ENCODE data around the gene ITGB2. TPM values are rescaled to one million over a fixed set of nuclear protein-coding genes. Genes with fewer than 3 reads are reported as not detected.

The ITGB2 gene
- total RNA-seq, 2 donors from 2014 or later, result 1.6 to 2.3 TPM

DNA sequence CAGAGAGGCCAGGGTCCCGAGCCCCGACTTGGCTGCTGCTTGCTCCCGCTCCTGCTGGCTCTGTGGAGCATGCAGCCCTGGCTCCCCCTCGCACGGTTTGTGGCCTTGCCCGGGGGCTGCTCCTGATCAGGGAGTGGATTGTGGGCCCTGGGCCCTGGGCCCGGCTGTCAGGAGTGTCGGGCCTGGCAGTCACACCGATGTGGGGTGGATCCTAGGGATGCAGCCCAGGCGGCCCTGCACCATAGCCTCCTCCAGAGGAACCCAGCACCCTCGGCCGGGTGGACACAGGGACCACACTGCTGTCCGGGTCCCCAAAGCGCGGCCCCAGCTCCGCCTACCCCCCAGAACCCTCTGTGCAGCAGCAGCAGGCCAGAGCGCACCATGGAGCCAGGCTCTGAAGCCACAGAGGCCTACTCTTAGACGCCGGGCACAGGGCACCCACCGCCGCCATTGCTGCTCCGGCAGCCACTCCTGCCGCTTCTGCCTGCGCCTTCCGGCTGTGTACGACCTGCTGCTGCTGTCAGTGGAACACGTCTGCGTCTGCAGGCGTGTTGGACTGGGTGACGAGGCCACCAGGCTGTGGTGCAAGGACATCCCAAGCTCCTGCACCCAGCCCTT is 28.6 kb upstream of the ITGB2 start:
- TF ChIP-seq, protein P1, sequence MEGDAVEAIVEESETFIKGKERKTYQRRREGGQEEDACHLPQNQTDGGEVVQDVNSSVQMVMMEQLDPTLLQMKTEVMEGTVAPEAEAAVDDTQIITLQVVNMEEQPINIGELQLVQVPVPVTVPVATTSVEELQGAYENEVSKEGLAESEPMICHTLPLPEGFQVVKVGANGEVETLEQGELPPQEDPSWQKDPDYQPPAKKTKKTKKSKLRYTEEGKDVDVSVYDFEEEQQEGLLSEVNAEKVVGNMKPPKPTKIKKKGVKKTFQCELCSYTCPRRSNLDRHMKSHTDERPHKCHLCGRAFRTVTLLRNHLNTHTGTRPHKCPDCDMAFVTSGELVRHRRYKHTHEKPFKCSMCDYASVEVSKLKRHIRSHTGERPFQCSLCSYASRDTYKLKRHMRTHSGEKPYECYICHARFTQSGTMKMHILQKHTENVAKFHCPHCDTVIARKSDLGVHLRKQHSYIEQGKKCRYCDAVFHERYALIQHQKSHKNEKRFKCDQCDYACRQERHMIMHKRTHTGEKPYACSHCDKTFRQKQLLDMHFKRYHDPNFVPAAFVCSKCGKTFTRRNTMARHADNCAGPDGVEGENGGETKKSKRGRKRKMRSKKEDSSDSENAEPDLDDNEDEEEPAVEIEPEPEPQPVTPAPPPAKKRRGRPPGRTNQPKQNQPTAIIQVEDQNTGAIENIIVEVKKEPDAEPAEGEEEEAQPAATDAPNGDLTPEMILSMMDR (conservative IDR thresholded peaks at IDR 0.05), result no peak
- no peaks in the 10 kb centered on the region for H3K9me3 Mint-ChIP-seq
- Histone ChIP-seq H3K27ac (ENCODE audit: low read depth, low read length) (no peak overlapping the region), H3K27me3 (ENCODE audit: control insufficient read depth, insufficient read depth, low read length, poor library complexity, severe bottlenecking) (no peaks in the 10 kb centered on the region), H3K4me3 (ENCODE audit: low read length) (no peak overlapping the region), H3K9me3 (ENCODE audit: control insufficient read depth, low read length) (no peaks in the 10 kb centered on the region), H3K9ac (ENCODE audit: extremely low read depth, low read length, poor library complexity, severe bottlenecking) (no peak overlapping the region), H3K36me3 (ENCODE audit: control insufficient read depth, insufficient read depth, low read length) (peaks cover 21% of the 10 kb centered on the region), H3K4me1 (ENCODE audit: control insufficient read depth, insufficient read depth, low read length) (no peaks in the 10 kb centered on the region)
- DNase-seq, result no peak
- no peaks in the 10 kb centered on the region for H3K4me1 Mint-ChIP-seq
- WGBS, 2 experiments (ENCODE audit: insufficient coverage in 1 of 2, insufficient read length in 1 of 2), result 91 to 94% methylated on average over 21 to 30 of the region's 30 CpGs
- no peak overlapping the region for H3K27ac Mint-ChIP-seq
- H3K36me3 Mint-ChIP-seq (ENCODE audit: low read depth), result peaks cover 15% of the 10 kb centered on the region
- H3K27me3 Mint-ChIP-seq (ENCODE audit: insufficient read depth), result no peaks in the 10 kb centered on the region
- no peak overlapping the region for H3K4me3 Mint-ChIP-seq

- Histone ChIP-seq H3K27me3 (ENCODE audit: control insufficient read depth, insufficient read depth, low read length, poor library complexity, severe bottlenecking) (no peaks in the 10 kb centered on the region), H3K36me3 (ENCODE audit: control insufficient read depth, insufficient read depth, low read length) (peaks cover 28% of the 10 kb centered on the region), H3K27ac (ENCODE audit: low read depth, low read length) (no peak overlapping the region), H3K9ac (ENCODE audit: extremely low read depth, low read length, poor library complexity, severe bottlenecking) (no peak overlapping the region), H3K4me3 (ENCODE audit: low read length) (no peak overlapping the region), H3K4me1 (ENCODE audit: control insufficient read depth, insufficient read depth, low read length) (no peaks in the 10 kb centered on the region), H3K9me3 (ENCODE audit: control insufficient read depth, low read length) (no peaks in the 10 kb centered on the region)
- H3K27ac Mint-ChIP-seq, result no peak overlapping the region
- TF ChIP-seq, protein P1 (conservative IDR thresholded peaks at IDR 0.05), result no peak
- DNase-seq, result peak; percentile 36
- H3K4me1 Mint-ChIP-seq, result no peaks in the 10 kb centered on the region
- no peaks in the 10 kb centered on the region for H3K9me3 Mint-ChIP-seq
- peaks cover 19% of the 10 kb centered on the region for H3K36me3 Mint-ChIP-seq (ENCODE audit: low read depth)
- no peaks in the 10 kb centered on the region for H3K27me3 Mint-ChIP-seq (ENCODE audit: insufficient read depth)
- H3K4me3 Mint-ChIP-seq, result no peak overlapping the region
- WGBS, 2 experiments (ENCODE audit: insufficient coverage in 1 of 2, insufficient read length in 1 of 2), result 83 to 93% methylated on average over 13 to 16 of the region's 16 CpGs
Measured at GRCh38 chr21:44948426-44949120, 27.9 kb upstream of the ITGB2 start.

DNA sequence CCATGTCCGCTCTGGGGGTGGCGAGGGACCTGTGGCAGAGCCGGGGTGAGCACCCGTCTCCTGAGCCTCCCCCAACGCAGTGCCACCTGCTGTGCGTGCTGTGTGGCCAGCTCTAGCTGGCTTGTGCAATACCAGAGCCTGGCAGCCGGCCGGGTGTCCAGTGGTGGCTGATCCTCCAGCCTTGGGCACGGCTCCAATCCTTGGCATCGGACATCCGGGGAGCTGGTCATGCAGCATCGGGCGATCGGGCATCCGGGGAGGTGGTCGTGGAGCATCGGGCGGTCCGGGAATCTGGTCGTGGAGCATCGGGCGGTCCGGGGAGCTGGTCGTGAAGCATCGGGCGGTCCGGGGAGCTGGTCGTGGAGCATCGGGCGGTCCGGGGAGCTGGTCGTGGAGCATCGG is 27.2 kb upstream of the ITGB2 start:
- Histone ChIP-seq H3K4me1 (ENCODE audit: control insufficient read depth, insufficient read depth, low read length) (no peaks in the 10 kb centered on the region), H3K27ac (ENCODE audit: low read depth, low read length) (no peak overlapping the region), H3K4me3 (ENCODE audit: low read length) (no peak overlapping the region), H3K9ac (ENCODE audit: extremely low read depth, low read length, poor library complexity, severe bottlenecking) (no peak overlapping the region), H3K36me3 (ENCODE audit: control insufficient read depth, insufficient read depth, low read length) (peaks cover 29% of the 10 kb centered on the region), H3K27me3 (ENCODE audit: control insufficient read depth, insufficient read depth, low read length, poor library complexity, severe bottlenecking) (no peaks in the 10 kb centered on the region), H3K9me3 (ENCODE audit: control insufficient read depth, low read length) (no peaks in the 10 kb centered on the region)
- 94 to 96% methylated on average over 26 to 33 of the region's 33 CpGs for WGBS, 2 experiments (ENCODE audit: insufficient coverage in 1 of 2, insufficient read length in 1 of 2)
- Mint-ChIP-seq H3K27me3 (ENCODE audit: insufficient read depth) (no peaks in the 10 kb centered on the region), H3K4me1 (no peaks in the 10 kb centered on the region), H3K36me3 (ENCODE audit: low read depth) (peaks cover 23% of the 10 kb centered on the region), H3K9me3 (no peaks in the 10 kb centered on the region), H3K27ac (no peak overlapping the region), H3K4me3 (no peak overlapping the region)
- peak; percentile 37 for DNase-seq
- TF ChIP-seq, protein P1 (conservative IDR thresholded peaks at IDR 0.05), result no peak
